MM.1S (cell line): ENCODE results near the gene UBTD1.

ENCODE experiments used
- DNase-seq: peaks from one replicate; pipeline ENCODE4 v3.0.0-alpha.2; 2015
- H2AFZ ChIP-seq: fragments of 300-600 bp; sonication (generic); 2 replicates; pipeline ENCODE4 v1.6.0; 2016; ENCODE audit warnings: antibody characterized with exemption, low read length
- H3F3A ChIP-seq: fragments of 300-600 bp; sonication (generic); 2 replicates; pipeline ENCODE4 v1.6.1; 2016; ENCODE audit warnings: mild to moderate bottlenecking, antibody characterized with exemption, low read length, moderate library complexity, mixed read lengths; ENCODE audit not compliant: insufficient read depth
- H3K27ac ChIP-seq: fragments of 300-600 bp; sonication (generic); 2 replicates; pipeline ENCODE4 v1.5.1; 2016; ENCODE audit warnings: mild to moderate bottlenecking, low read length
- H3K27me3 ChIP-seq: fragments of 300-600 bp; sonication (generic); replicated peaks from 2 replicates; pipeline ENCODE4 v1.6.0; 2016; ENCODE audit warnings: low read length; ENCODE audit not compliant: insufficient read depth
- H3K36me3 ChIP-seq: fragments of 300-600 bp; sonication (generic); replicated peaks from 2 replicates; pipeline ENCODE4 v1.6.1; 2016; ENCODE audit warnings: mild to moderate bottlenecking, low read length, mixed read lengths; ENCODE audit not compliant: insufficient read depth
- H3K4me1 ChIP-seq: fragments of 300-600 bp; sonication (generic); 2 replicates; pipeline ENCODE4 v1.6.1; 2016; ENCODE audit warnings: low read length, mixed read lengths
- H3K4me2 ChIP-seq: fragments of 300-600 bp; sonication (generic); 2 replicates; pipeline ENCODE4 v1.6.0; 2016; ENCODE audit warnings: low read depth, low read length
- H3K4me3 ChIP-seq: fragments of 300-600 bp; sonication (generic); 2 replicates; pipeline ENCODE4 v1.5.1; 2016; ENCODE audit warnings: low read length, mixed read lengths
- H3K79me2 ChIP-seq: fragments of 300-600 bp; sonication (generic); 2 replicates; pipeline ENCODE4 v1.6.1; 2016; ENCODE audit warnings: mixed run types, low read length, mixed read lengths
- H3K9ac ChIP-seq: fragments of 300-600 bp; sonication (generic); 2 replicates; pipeline ENCODE4 v1.6.1; 2016; ENCODE audit warnings: low read length, mixed read lengths
- H3K9me2 ChIP-seq: fragments of 300-600 bp; sonication (generic); replicated peaks from 2 replicates; pipeline ENCODE4 v1.6.1; 2016; ENCODE audit warnings: mild to moderate bottlenecking, low read length, mixed read lengths; ENCODE audit not compliant: insufficient read depth
- H3K9me3 ChIP-seq: fragments of 300-600 bp; sonication (generic); replicated peaks from 2 replicates; pipeline ENCODE4 v1.6.1; 2016; ENCODE audit warnings: mild to moderate bottlenecking, low read length, mixed read lengths; ENCODE audit not compliant: insufficient read depth
- H4K20me1 ChIP-seq: fragments of 300-600 bp; sonication (generic); 2 replicates; pipeline ENCODE4 v1.6.1; 2016; ENCODE audit warnings: mild to moderate bottlenecking, low read length, moderate library complexity, mixed read lengths; ENCODE audit not compliant: insufficient read depth
- EZH2 ChIP-seq: fragments of 300-600 bp; sonication (generic); optimal IDR thresholded peaks from 2 replicates; pipeline ENCODE3; 2017; ENCODE audit warnings: low read depth, mild to moderate bottlenecking, antibody characterized with exemption, low read length, mixed read lengths
- EZH2phosphoT487 ChIP-seq: fragments of 300-600 bp; sonication (generic); IDR thresholded peaks from 2 replicates; pipeline ENCODE4 v1.6.1; 2018; ENCODE audit warnings: antibody characterized with exemption, low read length
- TF ChIP-seq, protein P1 (sequence below): fragments of 300-600 bp; sonication (generic); IDR thresholded peaks from 2 replicates; pipeline ENCODE4 v1.5.1; 2016; ENCODE audit warnings: antibody characterized with exemption, low read length, mixed read lengths

Gene UBTD1

DNA sequence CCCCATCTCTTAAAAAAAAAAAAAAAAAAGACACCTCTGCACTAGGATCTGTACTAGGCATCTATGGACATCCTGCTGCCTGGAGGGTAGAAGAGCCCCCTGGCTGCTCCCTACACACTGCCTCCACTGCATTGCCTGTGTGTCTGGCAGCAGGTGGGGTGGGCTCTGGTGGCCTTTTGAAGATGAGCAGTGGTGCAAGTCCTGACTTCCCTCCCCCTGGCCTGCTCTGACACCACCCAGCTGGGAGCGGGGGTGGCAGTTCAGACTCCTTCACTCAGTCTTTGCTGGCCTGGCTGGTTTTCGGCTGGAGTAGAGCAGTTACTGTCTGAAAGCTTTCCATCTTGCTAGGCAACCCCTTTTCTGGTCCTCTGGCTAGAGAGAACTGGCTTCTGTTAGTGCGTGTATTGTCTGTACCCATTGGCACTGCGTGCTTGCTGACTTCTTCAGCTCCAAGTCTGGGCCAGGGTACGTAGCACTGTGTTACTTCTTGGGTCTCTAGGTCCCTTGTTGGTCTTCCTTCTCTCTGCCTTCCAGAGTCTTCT is 108.4 kb downstream of the UBTD1 start:
- Histone ChIP-seq H3K4me2 (no peak overlapping the region), H3K9ac (no peak overlapping the region), H3K9me2 (no peaks in the 10 kb centered on the region), H3K27ac (no peak overlapping the region), H4K20me1 (no peaks in the 10 kb centered on the region), H3K79me2 (no peaks in the 10 kb centered on the region), H3K27me3 (no peaks in the 10 kb centered on the region), H3K4me3 (no peak overlapping the region), H3K9me3 (no peaks in the 10 kb centered on the region), H3K36me3 (no peaks in the 10 kb centered on the region), H3F3A (no peaks in the 10 kb centered on the region), H2AFZ (no peak overlapping the region), H3K4me1 (no peaks in the 10 kb centered on the region)
- TF ChIP-seq, protein P1, sequence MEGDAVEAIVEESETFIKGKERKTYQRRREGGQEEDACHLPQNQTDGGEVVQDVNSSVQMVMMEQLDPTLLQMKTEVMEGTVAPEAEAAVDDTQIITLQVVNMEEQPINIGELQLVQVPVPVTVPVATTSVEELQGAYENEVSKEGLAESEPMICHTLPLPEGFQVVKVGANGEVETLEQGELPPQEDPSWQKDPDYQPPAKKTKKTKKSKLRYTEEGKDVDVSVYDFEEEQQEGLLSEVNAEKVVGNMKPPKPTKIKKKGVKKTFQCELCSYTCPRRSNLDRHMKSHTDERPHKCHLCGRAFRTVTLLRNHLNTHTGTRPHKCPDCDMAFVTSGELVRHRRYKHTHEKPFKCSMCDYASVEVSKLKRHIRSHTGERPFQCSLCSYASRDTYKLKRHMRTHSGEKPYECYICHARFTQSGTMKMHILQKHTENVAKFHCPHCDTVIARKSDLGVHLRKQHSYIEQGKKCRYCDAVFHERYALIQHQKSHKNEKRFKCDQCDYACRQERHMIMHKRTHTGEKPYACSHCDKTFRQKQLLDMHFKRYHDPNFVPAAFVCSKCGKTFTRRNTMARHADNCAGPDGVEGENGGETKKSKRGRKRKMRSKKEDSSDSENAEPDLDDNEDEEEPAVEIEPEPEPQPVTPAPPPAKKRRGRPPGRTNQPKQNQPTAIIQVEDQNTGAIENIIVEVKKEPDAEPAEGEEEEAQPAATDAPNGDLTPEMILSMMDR = no peak
- TF ChIP-seq EZH2phosphoT487 (no peak), EZH2 (no peak)
- DNase-seq = no peak

DNA sequence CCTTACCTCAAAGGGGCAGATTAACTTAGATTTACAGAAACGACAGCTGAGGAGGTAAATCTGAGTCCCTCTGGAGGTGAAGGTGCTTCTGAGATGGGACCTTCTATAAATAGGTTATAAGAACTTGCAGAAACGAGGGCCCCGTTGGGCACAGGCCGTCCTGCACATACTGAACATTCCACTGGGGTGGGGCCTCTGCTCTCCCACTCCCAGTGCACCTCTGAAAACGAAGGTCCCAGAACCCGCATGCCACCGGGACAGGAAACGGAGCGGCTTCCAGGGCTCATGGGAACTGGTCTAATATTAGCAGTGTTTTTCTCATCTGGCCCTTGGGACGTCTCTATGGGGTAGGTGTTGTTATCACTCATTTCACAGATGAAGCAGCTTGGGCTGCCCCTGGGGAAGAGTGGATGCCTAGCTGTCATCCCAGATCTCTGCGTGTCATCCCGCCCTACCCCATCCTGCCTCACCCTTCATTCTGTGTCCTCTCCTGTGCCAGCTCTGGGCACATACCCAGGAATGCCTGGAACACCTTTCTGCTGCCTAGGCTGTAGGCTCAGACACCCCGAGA is 110.4 kb downstream of the UBTD1 start:
- Histone ChIP-seq H3K79me2 (no peaks in the 10 kb centered on the region), H4K20me1 (no peaks in the 10 kb centered on the region), H2AFZ (no peak overlapping the region), H3K36me3 (no peaks in the 10 kb centered on the region), H3K4me2 (no peak overlapping the region), H3K4me1 (no peaks in the 10 kb centered on the region), H3K9me3 (no peaks in the 10 kb centered on the region), H3K9me2 (no peaks in the 10 kb centered on the region), H3F3A (no peaks in the 10 kb centered on the region), H3K27ac (no peak overlapping the region), H3K4me3 (no peak overlapping the region), H3K27me3 (no peaks in the 10 kb centered on the region), H3K9ac (no peak overlapping the region)
- TF ChIP-seq EZH2phosphoT487 (no peak), EZH2 (no peak)
- TF ChIP-seq, protein P1 = no peak
- DNase-seq = no peak

DNA sequence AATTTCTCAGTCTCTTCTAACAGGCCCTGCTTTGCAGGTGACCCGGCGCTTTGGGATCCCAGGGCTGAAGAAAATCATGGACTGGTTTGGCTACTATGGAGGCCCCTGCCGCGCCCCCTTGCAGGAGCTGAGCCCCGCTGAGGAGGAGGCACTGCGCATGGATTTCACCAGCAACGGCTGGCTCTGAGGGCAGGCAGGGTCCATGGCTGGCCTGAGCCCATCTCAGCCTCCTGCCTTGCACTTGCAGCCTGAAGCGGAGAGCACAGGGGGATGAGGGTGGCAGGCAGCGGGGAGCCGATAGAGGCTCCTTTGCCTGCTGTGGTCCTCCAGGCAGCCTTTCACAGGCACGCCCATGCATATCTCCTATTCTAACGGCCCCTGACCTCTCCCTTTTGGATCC is 112.7 kb downstream of the UBTD1 start:
- Histone ChIP-seq H3K4me2 (no peak overlapping the region), H3K27me3 (no peaks in the 10 kb centered on the region), H3K27ac (no peak overlapping the region), H3K9me2 (no peaks in the 10 kb centered on the region), H3K36me3 (no peaks in the 10 kb centered on the region), H3K9ac (no peak overlapping the region), H3F3A (no peaks in the 10 kb centered on the region), H2AFZ (no peak overlapping the region), H4K20me1 (no peaks in the 10 kb centered on the region), H3K79me2 (no peaks in the 10 kb centered on the region), H3K4me1 (no peaks in the 10 kb centered on the region), H3K4me3 (no peak overlapping the region), H3K9me3 (no peaks in the 10 kb centered on the region)
- DNase-seq = no peak
- TF ChIP-seq EZH2phosphoT487 (no peak), EZH2 (no peak)
- TF ChIP-seq, protein P1 = no peak
